NCI-H2171 (cell line): ENCODE data around the gene SMIM29.

Source experiments
- DNase-seq: peaks from one replicate; lab custom pipeline; 2025; lab: John Stamatoyannopoulos, UW

SMIM29 gene

DNA sequence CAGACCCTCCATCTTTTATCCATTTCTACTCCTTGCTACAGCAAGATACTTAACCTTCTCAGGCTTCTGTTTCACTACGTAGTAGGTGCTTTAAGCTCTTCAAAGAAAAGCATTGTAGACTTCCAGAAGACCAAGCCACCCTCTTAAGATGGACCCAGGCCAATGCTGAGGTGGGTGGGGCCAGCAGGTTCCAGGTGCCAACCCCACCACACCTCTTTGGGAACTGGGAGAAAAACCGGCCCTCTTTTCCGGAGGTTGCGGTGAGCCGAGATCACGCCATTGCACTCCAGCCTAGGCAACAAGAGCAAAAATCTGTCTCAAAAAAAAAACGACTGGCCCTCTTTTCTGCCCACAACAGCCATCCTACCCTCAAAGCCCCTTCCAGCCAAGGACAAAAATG lies 22.7 kb downstream of the SMIM29 start:
- DNase-seq, result no peak

DNA sequence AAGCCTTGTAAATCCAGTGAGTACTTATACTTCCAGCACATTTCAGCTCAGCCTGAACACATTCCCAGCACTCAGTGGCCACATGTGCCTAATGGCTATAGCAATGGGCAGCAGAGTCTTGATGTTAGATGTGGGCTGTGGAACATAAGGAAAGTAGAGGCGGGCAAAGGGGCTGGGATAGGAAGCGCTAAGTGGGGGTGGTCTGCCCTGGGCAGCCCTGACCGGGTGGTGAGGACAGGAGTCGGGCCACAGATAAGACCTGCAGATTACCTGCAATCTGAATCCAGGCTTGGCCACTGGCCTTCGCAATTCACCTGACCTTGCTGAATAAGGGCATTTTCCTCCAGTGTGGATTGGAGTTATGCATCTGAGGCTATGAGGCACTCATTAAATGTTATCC lies 23.3 kb downstream of the SMIM29 start:
- DNase-seq, result no peak

DNA sequence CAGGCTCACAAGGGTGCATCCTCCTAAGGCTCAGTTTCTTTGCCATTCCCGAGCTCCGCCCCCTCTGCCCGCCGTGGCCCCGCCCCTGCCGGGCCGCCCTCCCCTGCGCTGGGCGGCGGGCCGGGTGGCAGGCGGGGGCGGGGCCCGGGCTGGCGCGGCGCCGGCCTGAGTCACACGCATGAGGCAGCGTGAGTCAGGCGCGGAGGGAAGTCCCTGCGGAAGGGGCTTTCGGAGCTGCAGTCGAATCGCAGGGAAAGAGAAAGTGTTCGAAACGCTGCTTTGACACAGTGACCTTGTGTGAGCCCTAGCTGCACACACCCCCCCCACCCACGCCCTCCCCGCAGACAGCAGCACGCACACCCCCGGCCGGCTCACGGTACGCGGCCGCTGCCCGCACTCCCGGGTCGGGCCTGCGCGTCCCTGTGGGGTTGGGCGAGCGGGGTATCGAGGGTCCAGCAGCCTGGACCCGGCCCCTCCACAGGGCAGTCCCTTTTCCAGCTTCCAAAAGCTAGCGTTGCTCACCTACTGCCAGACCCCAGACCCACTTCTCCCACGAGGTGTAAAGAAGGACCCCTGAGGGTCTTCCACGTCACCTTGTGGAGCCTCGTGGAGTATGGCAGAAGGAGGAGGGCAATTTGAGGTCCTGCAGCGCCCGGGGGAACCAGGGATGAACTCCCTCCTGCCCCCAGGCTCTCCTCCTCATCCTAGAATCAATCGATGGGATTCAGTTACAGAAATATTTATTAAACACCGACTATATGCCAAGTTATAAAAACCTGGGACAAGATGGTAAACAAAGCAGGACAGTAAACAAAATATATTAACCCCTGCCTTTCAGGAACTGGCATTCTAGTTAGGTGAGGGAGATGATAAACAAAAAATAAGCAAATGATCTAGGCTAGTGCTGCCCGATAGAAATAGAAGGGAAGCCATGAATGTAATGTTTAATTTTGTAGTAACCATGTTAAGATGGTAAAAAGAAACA lies 24.6 kb downstream of the SMIM29 start:
- peak; percentile 88 for DNase-seq

DNA sequence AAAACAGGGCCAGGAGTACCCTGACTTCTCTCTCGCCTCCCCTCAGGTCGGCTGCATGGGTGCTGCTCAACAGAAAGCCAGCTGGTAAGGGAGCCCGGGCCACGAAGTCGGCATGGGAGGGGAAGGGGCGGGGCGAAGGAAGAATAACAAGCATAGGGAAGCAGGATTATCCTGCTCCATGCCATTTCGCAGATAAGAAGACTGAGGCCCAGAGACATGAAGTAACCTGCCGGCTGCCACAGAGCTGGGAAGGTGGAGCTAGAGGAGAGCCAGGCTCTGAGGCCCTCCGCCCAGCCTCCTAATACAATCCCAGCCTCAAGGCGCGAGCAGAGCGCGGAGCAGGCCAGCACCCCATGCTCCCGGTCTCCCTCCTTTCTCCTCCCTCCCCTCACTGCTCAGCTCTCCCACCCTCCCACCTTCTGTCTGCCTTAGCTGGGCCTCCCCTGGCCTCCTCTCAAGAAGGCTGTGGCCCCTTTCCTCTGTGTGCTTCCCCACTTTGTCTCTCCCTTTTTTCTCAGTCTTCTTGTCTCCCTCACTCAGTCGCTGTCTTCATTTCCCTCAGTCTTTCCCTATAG lies 25.3 kb downstream of the SMIM29 start:
- peak; percentile 41 for DNase-seq

DNA sequence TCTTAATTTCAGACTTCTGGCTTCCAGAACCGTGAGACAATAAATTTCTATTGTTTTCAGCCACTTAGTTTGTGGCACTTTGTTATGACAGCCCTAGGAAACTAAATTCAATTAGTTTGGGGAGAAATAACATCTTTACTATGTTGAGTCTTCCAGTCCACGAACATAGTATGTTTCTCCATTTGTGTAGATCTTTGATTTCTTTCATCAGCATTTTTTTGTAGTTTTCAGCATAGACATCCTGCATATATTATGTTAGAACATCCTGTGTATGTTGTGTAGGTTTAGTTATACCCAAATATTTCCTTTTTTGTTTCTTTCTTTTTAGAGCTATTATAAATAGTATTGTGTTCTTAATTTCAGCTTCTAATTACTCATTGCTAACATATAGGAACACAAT lies 30.1 kb downstream of the SMIM29 start:
- no peak for DNase-seq

DNA sequence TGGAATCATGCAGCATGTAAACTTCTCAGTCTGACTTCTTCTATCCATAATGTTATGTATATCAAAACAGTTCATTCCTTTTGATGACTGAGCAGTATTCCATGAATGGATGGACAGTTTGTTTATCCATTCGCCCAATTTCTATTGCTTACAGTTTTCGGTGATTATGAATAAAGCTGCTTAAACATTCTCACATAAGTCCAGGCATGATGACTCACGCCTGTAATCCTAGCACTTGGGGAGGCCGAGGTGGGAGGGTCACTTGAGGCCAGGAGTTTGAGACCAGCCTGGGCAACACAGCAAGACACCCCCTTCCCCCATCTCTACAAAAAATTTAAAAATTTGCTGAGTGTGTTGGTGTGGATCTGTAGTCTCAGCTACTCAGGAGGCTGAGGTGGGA lies 35.0 kb downstream of the SMIM29 start:
- no peak for DNase-seq

DNA sequence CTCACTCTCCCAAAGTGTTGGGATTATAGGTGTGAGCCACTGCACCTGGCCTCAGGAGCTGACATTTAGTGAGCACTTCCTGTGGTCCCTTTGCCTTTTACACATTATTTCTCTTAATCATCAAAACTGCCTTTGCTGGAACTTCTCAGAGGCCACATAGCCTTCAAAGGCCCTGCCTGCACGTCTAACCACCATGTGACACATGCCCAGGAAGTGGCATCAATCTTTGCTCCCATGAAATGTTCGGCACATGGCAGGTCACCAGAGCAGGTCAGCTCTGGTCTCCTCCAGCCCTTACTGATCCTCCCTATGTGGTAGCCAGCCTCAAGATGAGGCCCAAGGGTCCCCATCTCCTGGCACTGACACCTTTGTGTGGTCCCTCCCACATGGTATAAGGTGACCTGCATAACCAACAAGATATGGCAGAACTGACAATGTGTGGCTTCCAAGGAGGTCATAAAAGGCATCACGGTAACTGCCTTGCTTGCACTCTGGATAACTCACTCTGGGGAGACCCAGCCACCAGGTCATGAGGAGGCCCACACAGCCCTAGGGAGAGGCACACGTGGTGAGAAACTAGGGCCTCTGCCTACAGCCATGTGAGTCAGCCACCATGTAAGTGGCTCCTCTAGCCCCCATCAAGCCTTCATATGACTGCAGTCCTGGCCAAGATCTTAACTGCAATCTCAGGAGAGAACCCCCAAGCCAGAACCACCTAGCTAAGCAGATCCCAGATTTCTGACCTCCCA lies 40.9 kb downstream of the SMIM29 start:
- DNase-seq, result no peak

DNA sequence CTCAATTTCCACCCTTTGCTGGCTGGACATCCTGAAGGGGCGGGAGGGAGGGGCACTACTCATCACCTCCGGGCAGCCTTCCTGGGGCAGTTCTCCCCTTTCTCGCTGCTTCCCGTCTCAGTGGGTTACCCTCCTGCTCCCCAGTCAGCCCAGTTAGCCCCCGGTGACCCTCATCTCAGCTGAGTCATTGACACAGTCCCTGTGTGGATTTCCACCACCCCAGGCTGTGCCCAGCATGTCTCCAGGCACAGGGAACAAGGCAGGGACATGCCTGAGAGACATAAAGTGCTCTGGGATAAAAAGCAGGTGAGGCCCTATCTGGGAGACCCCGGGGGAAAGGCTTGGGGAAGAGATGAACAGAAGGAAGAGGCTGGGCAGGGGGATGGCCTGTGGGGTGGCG lies 42.1 kb downstream of the SMIM29 start:
- no peak for DNase-seq

DNA sequence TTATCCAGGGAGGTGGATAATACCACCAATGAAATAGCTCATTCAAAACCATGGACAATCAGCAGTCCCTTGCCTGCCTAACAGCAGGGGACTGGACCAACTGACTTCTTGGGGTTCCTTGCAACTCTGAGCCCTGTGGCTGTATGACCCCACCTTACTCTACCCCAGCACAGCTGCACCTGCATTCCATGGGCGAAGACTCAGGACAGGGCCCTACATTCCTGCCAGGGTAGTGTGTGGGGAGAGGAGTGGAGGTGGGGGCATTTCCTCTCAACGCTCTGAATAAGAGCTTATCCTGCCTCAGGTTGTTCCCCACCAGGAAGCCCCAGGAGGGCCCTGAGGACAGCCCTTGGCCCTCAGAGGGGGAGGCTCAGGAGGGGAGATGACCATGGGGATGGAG lies 42.9 kb downstream of the SMIM29 start:
- DNase-seq, result no peak

DNA sequence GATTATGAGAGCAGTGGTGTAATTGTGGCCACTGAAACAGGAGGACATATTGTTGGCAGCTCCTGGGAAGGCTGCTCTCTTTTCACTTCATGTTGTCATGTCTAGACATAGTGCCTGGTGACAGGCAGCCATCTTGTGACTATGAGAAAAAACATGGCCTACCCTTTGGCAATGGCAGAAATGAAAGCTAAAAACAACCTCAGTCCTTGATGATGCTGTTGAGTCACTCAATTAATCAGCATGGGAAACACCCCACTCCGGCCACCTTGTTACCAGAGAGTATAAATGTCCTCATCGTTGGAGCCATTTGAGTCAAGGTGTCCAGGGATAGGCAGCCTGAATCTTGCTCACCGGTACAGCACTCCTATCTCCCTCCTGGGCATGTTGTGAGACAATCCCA lies 43.3 kb downstream of the SMIM29 start:
- no peak for DNase-seq

DNA sequence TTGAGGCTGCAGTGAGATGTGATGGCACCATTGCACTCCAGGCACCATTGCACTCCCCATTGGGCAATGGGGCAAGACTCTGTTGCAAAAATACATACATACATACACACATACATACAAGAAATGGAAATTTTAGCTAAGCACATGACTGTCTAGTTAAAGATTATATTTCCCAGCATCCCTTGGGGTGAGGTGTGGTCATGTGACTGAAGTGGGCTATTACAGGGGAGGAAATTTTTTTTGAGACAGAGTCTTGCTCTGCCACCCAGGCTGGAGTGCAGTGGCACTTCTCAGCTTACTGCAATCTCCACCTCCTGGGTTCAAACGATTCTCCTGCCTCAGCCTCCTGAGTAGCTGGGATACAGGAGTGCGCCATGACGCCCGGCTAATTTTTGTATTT lies 44.1 kb downstream of the SMIM29 start:
- no peak for DNase-seq

DNA sequence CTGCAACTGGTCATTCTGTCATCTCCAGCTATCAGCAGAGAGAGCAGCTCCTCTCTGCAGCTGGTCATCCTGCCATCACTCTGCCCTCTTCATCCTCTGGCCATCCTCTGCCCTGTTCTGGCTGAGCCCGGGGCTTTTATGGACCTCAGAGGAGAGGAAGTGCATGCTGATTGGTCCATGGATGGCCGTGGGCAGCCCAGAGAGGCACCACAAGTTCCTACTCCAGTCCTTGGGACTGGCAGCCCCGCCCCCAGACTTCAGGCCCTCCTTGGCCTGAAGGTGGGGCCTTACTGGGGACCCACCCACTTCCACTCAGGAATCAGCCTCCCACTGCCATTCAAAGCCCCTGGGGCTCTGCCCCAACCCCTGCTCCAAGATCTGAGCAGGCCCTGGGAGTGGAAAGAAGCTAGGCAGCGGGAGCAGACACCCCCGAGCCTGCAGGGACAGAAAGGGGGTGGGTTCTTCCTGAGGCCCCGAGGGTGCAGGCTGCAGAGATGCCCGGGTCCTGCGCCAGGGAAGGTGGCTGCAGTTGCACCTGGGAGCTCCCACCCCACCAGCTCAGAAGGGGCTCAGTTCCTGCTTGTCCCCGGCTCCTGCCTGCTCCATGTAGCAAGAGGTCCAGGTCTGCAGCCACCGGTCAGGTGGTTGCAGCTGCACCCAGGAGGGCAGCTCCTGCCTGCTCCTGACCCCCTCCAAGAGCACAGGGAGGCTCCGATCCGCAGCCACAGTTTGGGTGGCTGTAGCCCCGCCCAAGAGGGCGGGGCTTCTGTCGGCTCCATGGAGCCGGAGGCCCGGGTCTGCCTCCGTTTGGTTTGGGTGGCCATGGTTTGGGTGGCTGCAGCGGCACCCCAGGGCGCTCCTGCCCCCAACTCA lies 46.2 kb downstream of the SMIM29 start:
- no peak for DNase-seq

DNA sequence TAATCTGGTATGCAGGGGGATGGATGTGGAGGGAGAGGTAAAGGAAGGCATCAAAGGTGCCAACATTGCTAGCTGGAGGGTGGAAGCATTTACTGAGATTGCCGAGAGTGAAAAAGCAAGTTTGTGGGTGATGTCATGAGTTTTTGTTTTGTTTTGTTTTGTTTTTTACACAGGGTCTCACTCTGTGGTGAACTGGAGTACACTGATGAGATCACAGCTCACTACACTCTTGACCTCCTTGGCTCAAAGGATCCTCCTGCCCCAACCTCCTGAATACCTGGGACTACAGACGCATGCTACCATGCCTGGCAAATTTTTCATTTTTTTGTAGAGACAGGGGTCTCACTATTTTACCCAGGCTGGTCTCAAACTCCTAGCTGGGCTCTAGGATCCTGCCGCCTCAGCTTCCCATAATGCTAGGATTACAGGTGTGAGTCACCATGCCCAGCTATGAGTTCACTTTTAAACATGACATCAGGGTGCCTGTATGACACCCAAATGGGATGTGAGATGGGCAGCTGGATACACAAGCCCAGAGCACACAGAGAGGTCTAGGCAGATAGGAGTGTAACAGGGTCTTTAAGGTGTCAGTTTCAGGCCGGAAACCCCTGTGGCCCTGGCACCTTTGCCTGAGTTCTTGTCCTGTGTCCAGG lies 47.2 kb downstream of the SMIM29 start:
- no peak for DNase-seq

DNA sequence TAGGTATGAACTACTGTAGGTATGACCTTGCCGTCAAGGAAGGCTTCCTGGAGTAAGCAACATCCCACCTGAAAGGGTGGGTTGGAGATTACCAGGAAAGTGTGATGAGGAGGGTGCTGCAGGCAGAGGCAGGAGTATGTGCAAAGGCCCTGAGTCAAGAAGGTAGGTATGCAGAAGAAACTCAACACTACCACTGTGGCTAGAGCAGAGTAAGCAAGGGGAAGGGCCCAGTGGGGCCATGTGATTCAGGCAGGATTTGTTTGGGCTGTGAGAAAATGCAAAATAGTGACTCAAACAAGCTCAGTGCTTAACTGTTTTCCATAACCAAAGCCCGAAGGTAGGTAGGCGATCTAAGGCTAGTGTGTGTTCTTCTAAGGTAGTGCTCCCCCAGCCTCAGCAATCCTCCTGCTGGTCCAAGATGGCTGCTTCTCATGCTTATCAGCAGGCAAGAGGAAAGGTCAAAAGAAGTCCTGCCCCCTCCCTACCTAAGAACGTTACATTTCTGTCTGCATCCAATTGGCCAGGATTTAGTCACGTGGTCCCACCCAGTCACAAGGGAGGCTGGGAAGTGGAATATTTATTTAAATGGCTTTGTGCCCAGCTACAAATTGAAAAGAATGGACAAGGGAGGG lies 48.4 kb downstream of the SMIM29 start:
- no peak for DNase-seq

DNA sequence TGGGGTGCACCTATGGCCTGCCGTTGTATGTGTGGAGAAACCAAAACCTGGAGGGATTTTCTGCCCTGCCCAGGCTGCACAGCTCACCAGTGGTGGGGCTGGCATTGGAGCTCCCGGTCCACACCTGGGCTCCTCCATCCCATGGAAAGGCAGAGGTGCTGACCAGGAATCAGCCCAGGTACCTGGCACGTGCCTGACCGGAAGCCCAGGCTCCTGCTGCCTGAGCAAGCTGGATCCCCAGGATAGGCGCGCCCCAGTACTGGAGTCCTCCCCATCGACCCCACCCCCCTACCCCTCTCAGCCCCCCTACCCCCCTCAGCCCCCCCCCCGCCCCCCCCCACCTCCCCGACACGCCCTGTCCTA lies 52.0 kb downstream of the SMIM29 start:
- no peak for DNase-seq
